22Rv1 (cell line): ENCODE results near the gene CELF2.

Experiments used
- ZFX ChIP-seq: fragments of 450-650 bp; IDR thresholded peaks from 2 replicates; pipeline ENCODE4 v1.6.1; 2017; ENCODE audit warnings: antibody characterized with exemption, borderline replicate concordance
- TF ChIP-seq, protein P1 (sequence below): fragments of 450-650 bp; IDR thresholded peaks from 2 replicates; pipeline ENCODE4 v1.5.1; 2017; ENCODE audit warnings: mild to moderate bottlenecking

DNA sequence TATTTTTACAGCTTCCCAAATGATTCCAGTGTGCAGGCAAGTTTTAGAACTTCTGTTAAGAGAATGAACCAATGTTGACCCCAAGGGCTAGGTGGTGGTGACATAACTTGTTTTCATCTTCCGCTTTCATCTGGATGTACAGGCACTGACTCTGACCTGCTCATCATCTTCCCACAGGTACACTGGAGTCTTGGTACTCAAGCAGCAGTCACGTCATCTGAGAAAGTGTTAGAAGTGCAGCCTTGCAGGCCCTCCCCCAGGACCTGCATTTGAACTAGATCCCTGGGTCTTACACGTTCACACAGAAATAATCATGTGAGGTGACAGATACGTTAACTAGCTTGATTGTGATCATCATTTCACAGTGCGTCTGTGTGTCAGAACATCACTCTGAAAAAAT lies 212.2 kb downstream of the CELF2 start:
- TF ChIP-seq, protein P1, sequence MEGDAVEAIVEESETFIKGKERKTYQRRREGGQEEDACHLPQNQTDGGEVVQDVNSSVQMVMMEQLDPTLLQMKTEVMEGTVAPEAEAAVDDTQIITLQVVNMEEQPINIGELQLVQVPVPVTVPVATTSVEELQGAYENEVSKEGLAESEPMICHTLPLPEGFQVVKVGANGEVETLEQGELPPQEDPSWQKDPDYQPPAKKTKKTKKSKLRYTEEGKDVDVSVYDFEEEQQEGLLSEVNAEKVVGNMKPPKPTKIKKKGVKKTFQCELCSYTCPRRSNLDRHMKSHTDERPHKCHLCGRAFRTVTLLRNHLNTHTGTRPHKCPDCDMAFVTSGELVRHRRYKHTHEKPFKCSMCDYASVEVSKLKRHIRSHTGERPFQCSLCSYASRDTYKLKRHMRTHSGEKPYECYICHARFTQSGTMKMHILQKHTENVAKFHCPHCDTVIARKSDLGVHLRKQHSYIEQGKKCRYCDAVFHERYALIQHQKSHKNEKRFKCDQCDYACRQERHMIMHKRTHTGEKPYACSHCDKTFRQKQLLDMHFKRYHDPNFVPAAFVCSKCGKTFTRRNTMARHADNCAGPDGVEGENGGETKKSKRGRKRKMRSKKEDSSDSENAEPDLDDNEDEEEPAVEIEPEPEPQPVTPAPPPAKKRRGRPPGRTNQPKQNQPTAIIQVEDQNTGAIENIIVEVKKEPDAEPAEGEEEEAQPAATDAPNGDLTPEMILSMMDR = no peak
- TF ChIP-seq ZFX = no peak
